NCI-H1417 (cell line): Measurements from ENCODE around the gene NOC4L.

Experiments used
- DNase-seq, 3 experiments: peaks; one replicate each; lab custom pipeline; 2025; lab: John Stamatoyannopoulos, UW

The NOC4L gene

GRCh38 chr12:132170094-132170636 is 25.9 kb downstream of the NOC4L start:
- DNase-seq = peak in 2 of 3 experiments; percentile 38 to 44

DNA sequence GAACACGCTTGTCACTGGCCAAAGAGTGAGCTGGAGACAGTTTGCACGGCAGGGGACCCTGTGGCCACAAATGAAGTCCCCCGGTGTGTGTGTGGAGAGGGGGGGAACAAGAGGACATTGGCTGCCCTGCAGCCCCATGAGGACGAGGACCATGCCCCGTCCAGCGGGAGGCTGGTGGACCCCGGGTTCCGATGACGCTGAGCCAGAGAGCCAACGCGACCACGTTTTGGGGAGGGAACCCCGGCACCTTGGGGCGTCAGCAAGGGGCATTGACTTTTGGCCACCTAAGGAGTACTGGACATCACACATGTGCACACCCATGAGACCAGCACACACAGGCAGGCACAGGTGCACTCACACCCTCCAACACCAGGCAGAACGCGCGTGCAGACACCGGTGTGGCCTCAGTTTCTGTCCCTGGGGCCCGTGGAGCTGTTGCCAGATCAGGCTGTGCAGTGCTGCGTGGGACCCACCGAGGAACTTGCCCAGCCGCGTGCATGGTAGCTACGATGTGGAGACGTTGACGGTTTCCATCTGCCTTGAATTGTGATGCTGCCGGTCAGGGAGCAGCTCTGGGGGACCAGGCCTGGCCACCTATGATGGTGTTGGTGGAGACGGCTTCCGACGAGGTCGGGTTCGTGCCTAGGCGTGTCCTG is 26.5 kb downstream of the NOC4L start:
- DNase-seq = no peak

DNA sequence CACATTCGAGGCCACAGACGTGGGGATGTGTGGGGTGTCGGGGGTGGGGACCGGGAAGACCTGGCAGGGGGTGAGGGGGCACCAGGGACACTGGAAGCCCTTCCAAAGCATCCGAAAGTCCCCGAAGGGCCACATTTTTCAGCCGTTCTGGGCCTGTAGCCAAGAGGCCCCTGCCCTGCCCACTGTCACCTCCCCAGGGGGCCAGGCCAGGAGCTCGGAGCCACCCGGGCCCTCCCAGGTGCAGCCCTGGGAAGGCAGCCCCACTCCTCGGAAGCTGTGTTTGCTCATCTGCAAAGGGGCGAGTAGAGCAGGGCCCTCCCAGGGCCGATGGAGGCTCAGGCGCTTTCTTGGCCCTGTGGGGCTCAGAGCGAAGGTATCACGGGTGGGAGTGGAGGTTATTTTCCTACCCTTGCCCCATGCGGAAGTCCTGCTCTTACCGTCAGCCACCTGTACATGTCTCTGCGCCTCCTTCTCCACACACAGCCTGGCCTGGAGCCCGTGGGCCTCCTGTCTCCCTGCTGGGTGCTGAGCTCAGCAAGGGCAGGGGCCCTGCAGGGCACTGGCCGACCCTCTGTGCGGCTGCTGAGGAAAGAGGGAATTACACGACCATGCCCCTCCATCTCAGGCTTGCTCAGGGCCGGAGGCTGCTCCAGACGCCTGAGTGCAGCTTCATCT is 27.2 kb downstream of the NOC4L start:
- DNase-seq = no peak

DNA sequence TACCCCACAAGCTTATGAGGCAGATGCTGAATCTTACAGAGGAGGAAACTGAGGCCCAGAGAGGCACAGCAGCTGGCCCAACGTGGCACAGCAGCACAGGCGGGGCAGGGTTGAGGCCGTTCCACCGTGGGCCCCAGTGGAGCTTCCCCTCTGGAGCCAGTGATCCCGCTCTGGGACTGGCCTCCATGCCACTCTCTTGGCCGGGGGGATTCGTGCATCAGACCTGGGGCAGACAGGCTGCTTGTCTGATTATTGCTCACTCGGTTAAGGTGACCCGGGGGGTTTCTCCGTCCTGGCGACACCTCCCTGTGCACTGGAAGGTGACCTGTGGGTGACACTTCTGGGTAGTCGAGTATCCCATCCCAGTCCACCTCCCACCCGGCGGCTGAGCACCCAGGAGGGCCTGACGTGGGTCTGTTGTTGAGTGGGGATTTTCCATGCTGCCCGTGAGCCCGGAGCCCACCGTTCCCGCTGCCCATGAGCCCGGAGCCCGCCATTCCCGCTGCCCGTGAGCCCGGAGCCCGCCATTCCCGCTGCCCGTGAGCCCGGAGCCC is 27.8 kb downstream of the NOC4L start:
- no peak for DNase-seq

- DNase-seq = no peak
Measured at GRCh38 chr12:132172619-132173018, 28.4 kb downstream of the NOC4L start.

DNA sequence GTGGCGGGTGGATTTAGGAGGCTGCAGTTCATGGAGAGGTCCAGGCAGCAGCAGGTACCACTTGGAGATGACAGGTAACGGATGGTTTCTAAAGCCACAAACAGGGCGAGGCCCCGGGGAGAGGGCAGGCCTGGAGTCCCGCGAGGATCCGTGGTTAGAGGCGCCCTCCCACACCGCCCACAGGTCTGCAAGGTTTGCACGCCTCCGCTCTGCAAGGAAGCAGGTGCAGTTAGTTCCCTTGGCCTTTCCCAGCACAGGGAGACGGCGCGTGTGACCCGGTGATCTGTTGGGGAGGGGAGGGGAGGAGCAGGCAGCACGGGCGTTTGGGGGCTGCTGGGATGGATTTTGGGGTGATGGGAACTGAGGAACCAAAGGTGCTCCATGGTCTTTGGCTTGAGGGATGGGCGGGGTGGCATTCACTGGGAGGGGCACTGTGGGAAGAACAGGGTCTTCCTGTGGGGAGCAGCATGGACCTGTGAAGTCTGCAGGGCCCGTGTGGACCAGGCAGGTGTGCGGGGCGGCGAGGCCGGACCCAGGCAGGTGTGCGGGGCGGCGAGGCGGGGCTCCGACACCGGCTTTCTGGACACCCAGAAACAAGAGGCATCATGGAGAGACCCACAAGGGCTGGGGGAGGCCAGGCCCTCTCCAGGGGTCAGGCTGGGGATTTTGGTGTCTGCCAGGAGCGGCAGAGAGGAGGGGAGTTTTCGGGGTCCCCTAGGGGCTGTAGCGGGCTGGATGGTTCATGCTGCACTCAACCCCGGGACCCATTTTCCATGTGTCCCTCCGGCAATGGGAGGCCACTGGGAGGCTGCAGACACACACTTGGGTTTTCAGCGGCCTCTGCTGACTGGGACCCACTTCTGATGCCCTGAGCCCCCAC is 29.1 kb downstream of the NOC4L start:
- peak in 2 of 3 experiments; percentile 33 to 75 for DNase-seq

GRCh38 chr12:132174015-132174838 is 30.0 kb downstream of the NOC4L start:
- no peak for DNase-seq

DNA sequence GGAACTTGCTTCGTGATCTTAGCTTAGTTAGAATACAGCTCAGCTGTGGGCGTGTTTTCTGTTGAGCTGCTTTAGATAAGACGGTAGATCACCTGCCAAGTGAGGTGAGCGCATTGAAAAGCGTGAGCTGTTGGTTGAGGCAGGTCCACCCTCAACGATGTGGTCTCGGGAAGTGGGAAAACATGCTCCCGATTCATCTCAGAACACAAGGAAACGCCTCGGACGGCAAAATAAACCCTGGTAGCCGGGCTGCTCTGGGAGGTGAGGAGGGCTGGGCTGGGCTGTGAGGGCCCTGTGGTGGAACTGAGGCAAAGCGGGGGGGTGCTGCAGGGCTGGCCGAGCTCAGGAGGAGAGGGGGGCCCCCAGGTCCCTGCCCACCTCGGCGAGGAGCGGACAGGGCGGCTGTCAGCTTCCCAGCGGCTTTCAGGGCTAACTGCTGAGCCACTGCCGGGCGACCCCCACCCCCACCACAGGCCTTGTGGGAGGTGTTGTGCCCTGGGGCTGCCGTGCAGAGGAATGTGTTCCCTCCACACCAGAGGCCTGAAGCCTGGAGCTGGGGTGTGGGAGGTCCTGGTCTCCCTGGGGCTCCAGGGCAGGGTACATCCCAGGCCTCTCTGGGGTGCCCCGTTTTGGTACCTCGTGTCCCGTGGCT is 30.7 kb downstream of the NOC4L start:
- peak in 1 of 3 experiments; percentile 23 for DNase-seq

DNA sequence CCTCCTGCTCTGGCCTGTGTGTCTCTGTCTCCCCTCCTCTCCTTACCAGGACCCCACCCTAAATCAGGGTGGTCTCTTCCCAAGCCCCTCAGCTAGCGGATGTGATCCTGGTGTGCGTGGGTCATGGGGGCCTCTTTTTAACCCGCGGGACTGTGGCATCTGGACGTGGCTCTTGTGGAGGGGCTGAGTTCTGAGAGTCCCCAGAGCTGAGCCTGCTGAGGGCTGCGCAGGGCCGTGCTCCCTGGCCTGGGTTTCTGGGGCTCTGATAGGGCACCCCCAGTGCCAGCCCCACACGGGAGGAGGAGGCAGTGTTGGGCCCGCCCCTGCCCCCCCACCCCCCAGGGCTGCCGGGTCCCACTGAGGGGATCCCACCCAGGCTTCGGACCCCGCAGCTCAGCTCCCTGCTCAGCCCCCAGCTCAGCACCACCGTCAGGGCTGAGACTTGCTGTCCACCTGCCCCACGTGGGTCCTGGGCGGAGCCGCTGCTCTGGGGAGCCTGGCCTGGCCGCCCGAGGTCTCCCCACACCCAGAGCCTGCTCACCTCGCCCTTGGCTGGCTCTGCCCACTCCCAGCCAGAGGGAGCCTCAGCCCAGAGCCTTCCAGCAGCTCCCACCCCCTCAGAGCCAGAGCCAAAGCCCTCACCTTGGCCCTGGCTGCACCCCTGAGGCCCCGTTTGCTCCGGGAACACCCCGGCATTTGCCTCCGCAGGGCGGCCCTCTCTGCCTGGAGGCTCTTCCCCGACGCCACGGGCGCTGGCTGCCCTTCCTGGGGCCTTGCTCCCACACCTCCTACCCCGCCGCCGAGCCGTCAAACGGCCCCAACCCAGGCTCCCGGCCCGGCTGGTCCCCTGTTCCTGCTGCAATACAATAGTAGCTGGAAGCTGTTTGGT is 31.5 kb downstream of the NOC4L start:
- no peak for DNase-seq

DNA sequence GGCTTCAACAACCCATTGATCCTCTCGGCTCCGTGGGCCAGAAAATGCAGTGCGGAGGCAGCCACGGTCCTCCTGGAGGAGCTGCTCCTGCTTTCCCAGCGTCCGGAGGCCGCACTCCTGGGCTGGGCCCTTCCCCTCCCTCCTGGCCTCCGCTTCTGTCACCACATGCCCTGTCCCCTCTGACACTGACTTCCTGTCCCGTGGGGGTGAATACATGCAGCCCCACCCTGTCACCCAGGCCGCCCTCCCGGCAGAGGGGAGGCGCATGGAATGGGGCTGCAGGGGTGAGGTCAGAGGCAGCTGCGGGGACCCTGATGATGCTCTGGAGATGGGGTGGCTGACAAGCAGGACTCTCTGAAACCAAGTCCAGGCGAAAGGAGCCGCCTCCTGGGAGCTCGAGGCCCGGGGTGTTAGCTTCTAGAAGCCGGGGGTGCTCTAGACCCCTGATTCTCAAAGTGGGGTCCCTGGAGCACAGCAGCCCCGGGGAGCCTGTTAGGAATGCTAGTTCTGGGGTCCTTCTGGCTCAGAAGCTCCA is 32.2 kb downstream of the NOC4L start:
- DNase-seq = no peak

DNA sequence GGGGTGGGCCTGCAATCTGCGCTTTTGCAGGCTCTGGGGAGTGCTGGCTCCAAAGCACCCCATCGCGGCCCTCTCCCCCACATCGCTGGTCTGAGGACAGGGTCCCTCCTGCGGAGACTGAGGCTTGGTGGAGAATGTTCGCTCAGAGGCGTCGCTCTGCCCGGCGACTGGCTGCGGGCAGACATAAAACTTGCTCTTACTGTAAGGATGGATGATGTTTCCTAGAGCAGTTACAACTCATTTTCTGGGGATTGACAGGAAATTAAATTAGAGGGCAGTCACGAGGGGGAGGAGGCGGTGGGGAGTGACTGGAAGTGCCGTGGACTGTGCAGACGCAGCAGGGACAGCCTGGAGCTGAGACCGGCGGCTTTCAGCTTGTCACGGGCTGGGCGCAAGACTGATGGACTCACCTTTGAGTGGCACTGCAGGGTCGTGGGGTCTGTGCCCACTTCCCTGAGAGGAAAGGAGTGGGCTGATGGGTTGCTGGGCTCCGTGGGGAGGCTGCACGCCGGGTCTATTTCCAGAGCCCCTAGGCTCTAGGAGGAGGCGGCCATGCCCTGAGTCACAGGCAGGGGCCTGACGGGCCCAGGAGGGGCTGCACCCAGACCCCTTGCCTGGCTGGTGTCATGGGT is 32.8 kb downstream of the NOC4L start:
- DNase-seq = no peak

DNA sequence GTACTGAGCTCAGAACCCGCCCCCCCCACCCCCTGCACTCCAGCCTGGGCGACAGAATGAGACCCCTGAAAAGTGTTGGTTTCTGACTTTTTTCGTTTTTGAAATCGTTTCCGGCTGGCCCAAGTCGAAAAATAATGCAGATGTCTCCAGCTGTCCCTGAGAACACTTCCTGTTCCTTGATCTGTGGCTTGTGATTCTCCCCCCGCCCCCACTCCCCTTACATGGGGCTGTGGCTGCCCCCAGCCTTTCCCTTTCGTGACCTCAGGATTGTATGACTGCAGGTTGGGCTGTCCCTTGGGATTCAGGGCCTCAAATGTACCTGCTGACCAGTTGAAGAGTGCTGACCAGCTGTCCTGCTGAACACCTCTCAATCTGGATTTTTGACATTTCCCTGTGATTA is 34.1 kb downstream of the NOC4L start:
- DNase-seq = no peak

DNA sequence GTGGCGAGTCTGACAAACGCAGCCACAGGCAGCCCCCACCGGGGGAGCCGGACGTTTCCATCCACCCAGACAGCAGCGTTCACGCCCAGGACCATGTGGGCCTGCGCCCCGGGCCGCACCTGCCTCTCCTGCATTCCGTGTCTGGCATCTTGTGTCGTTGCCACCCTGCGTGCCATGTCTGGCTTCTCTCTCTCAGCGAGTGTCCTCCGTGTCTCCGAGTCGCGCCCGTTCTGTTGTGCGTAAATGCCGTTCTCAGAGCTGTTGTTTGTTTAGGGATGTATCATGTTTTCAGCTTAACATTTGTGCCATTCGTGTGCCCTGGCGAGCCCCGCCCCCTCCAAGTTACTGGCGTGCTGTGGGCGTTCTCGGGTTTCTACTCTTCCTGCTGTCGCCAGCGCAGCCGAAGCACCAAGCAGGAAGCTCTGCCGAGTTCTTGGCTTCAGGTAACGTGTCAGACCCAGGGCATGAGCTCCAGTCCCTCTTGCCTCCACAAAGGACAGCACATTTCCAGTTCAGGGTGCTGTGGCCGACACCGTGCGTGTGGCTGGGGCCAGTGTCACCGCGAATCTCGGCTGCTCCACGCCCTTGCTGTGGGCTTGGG is 34.6 kb downstream of the NOC4L start:
- peak; percentile 59 to 77 (median 73) for DNase-seq

DNA sequence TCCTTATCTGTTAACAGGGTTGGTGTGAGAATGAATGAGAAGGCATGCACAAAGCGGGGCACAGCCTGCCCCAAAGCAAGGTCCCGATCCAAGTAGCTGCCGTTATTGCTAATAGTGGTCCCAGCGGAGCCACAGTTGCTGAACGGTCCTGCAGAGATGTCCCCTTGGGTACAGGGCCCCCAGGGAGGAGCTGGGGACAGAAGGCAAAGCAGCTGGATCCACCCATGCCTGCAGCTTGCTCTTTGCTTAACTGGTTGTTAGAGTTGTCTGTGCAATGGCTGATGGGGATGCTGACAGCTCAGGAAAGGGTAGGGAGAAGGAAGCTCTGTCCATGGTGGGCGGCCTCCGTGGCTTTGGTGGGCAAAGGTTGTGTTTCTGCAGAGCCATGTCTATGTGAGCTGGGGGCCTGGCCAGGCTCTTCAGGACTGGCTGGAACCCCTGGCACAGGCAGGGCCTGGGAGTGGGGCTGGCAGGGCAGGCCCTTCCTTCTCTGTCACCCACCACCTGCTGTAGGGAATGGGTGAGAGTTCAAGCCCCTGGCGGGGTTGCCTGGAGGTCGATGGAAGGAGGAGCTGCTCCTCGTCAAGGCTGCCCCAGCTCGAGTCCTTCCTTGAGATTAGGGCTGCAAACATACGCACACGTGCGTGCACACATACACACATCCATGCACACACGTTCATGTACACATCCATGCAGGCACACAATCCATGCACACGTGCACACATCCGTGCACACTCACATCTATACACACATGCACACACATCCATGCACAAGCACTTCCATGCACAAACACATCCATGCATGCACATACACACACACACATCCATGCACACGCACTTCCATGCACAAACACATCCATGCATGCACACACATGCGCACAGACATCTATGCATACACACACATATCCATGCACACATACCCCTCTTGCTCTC is 35.4 kb downstream of the NOC4L start:
- DNase-seq = no peak

- no peak for DNase-seq
Measured at GRCh38 chr12:132180648-132181546, 36.6 kb downstream of the NOC4L start.

- DNase-seq = no peak
Measured at GRCh38 chr12:132181570-132182200, 37.4 kb downstream of the NOC4L start.
